HG02610 (cell line): Measurements from ENCODE around the gene PSMF1.
"Not testable (repeated sequence)": the region's sequence is repeated elsewhere in the genome, so short reads cannot be mapped to it uniquely, and the experiment has no call there.

Experiments used
- ATAC-seq: cut with Tn5 transposase; IDR thresholded peaks from one replicate; pipeline ENCODE4 v1.9.1; 2021; ENCODE audit warnings: mild to moderate bottlenecking, moderate library complexity; ENCODE audit not compliant: unreplicated experiment

The PSMF1 gene

GRCh38 chr20:1122388-1123315 is 4.2 kb downstream of the PSMF1 start:
- ATAC-seq = no peak

DNA sequence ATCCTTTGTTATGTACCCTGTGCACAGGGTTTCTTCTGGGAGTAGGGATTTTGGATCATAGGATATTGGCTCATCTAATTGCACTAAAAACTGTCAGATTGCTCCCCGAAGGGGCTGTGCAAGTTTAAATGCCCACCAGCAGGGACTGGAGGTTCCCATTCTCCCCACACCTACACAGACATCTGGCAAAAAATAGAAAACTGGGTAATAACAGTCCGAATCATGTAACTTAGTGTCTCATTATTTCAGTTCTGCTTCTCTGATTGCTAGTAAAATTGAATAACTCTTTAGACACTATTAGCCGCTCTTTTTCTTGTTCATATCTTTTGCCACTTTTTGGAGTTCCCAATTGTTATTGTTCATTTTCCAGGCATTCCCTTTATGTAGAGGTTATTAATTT is 5.3 kb downstream of the PSMF1 start:
- no peak for ATAC-seq

GRCh38 chr20:1124421-1124820 is 6.0 kb downstream of the PSMF1 start:
- no peak for ATAC-seq

DNA sequence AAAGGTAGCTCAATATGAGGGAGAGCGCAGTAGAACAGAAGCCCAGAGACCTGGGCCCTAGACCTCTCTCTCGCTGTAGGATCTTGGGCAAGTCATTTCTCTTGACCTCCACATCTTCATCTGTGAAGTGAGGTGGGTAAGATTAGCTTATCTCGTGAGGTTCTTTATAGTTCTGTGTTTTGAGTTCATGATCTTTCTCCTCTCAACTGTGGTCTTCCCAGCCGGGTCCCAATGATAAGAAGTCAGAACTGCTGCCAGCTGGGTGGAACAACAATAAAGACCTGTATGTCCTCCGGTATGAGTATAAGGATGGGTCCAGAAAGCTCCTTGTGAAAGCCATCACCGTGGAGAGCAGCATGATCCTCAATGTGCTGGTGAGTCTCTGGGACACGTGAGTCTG is 6.9 kb downstream of the PSMF1 start:
- ATAC-seq = no peak

GRCh38 chr20:1127840-1128239 is 9.4 kb downstream of the PSMF1 start:
- ATAC-seq = no peak

DNA sequence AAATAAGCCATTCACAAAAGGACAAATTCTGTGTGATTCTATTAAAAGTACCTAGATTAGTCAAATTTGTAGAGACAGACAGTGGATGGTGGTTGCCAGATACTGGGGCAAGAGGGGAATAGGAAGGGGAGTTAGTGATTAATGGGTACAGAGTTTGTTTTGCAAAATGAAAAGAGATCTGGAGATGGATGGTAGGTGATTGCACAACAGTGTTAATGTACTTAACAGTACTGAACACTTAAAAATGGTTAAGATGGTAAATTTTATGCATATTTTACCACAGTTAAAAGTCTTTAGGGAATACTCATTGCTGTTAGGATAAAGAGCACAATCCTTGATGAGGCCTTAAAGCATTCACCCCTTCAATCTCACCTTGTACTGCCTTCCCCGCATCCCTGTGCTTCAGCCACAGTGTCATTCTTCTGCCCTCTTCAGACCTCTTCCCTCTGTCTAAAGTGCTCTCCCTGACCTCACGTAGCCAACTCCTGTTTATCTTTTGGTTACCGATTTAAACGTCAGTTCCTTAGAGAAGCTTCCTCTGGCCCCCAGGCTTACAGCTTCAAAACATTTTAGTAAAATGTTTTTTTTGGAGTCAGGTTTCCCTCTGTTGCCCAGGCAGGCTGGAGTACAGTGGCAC is 11.8 kb downstream of the PSMF1 start:
- ATAC-seq = no peak

GRCh38 chr20:1130847-1131246 is 12.4 kb downstream of the PSMF1 start:
- ATAC-seq = no peak

DNA sequence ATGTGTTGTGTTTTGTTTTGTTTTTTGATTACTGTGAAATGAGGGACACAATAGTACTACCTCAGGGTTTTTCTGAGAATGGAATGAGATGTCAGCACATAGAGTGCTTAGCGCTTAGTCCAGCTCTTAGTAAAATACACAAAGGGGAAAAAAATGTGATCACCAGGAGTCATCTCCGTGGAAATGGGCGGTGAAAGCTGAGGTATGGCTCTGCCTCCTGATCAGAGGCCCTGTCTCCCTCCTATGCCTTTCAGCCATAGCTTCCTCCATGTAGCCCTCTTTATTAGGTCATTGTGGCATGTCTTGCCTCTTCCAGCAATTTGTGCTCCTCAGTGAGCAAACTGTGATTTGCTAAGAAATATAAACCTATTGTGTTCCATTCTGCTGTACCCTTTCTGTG is 13.0 kb downstream of the PSMF1 start:
- ATAC-seq = no peak

- no peak for ATAC-seq
These were observed 16.0 kb downstream of the PSMF1 start for GRCh38 chr20:1134355-1134754.

DNA sequence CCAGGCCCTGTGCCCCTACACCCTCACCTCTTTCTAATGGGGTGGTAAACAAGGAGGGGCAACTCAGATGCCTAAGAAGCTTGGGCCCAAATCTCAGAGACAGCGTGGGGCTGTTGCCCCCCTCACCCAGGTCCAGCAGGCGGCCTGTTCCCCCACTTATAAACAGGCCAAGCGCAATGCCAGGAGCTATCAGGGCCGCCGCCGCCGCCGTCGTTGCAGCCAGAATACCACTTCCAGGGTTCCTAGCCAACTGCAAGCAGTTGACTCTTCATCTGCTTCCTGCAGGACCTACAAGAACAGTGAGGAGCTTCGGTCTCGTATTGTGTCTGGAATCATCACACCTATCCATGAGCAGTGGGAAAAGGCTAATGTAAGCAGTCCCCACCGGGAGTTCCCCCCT is 16.4 kb downstream of the PSMF1 start:
- no peak for ATAC-seq

GRCh38 chr20:1137236-1137635 is 18.8 kb downstream of the PSMF1 start:
- no peak for ATAC-seq

- no peak for ATAC-seq
These were observed 26.2 kb downstream of the PSMF1 start for GRCh38 chr20:1144401-1145172.

DNA sequence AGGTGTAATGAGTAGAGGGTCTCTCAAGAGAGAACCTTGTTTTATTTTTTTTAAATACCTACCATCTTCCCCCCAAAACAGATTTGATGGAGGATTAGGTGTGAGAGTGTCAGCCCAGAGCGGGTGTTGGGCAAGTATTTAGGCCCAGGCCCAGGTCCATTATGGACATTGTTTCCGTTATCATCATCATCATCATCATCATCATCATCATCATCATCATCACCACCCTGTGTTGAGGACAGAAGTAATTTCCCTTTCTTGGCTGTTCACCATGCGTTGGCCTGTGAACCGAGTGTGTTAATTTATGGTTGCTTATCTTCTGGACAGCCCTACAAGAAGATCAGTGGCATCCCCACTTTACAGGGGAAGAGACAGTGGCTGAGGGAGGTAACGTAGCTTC is 28.6 kb downstream of the PSMF1 start:
- ATAC-seq = no peak

- not testable (repeated sequence) for ATAC-seq
These were observed 31.4 kb downstream of the PSMF1 start for GRCh38 chr20:1149812-1150211.

GRCh38 chr20:1150218-1150617 is 31.8 kb downstream of the PSMF1 start:
- ATAC-seq = no peak

GRCh38 chr20:1150968-1151367 is 32.6 kb downstream of the PSMF1 start:
- no peak for ATAC-seq

- ATAC-seq = no peak
These were observed 35.8 kb downstream of the PSMF1 start for GRCh38 chr20:1154226-1154625.

DNA sequence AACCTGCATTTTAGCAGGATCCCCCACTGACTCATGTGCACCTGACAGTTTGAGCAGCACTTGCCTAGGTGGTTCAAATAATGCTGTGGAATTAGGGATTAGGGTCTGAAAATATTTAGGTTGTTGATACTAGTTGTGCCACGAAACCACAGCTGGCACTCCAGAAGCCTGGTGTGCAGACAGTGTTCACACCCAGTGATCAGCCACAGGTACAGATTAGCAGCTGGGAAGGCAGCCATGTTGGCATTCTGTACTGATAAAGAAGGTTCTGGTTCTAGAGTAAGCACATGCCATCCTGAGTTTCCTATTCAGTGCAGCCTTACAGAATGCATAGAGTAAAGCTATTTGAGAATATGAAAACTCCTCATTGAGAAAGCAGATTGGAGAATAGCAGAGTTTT is 36.3 kb downstream of the PSMF1 start:
- ATAC-seq = no peak

GRCh38 chr20:1155342-1155741 is 36.9 kb downstream of the PSMF1 start:
- no peak for ATAC-seq

GRCh38 chr20:1160496-1160895 is 42.1 kb downstream of the PSMF1 start:
- no peak for ATAC-seq

DNA sequence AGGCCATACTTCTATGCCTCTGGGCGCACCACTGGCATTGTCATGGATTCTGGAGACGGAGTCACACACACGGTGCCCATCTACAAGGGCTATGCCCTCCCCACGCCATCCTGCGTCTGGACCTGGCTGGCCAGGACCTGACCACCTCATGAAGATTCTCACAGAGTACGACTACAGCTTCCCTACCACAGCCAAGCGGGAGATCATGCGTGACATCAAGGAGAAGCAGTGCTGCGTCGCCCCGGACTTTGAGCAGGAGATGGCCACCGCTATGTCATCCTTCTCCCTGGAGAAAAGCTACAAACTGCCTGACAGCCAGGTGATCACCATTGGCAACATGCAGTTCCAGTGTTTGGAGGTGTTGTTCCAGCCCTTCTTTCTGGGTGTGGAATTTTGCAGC is 42.6 kb downstream of the PSMF1 start:
- ATAC-seq = no peak

- ATAC-seq = no peak
These were observed 44.7 kb downstream of the PSMF1 start for GRCh38 chr20:1163105-1163504.
